Stimulated activated naive CD8-positive, alpha-beta T cell treated with anti-CD3 and anti-CD28 coated beads, Interleukin-15, amount 100 ng/mL, for 72 hours (primary cell): ENCODE results near the gene MYOM1.

ENCODE experiments used
- ATAC-seq: fragments of 150-1000 bp; cut with Tn5 transposase; 2 replicates; pipeline ENCODE4 v1.10.0; 2021; ENCODE audit warnings: mild to moderate bottlenecking, moderate library complexity
- DNase-seq, 2 donors: peaks; one replicate each; pipeline ENCODE4 v3.0.0; 2021 to 2022
- H3K27ac Mint-ChIP-seq, 2 donors: one replicate each; pipeline ENCODE4 v1.8.0; 2022; ENCODE audit warnings: mild to moderate bottlenecking in 2 of 2, mixed read lengths in 2 of 2, moderate library complexity in 2 of 2
- H3K27me3 Mint-ChIP-seq: one replicate; pipeline ENCODE4 v1.8.0; 2022; ENCODE audit warnings: mixed read lengths
- H3K4me1 Mint-ChIP-seq: one replicate; pipeline ENCODE4 v1.8.0; 2022; ENCODE audit warnings: mild to moderate bottlenecking, mixed read lengths
- H3K4me3 Mint-ChIP-seq, 2 donors: one replicate each; pipeline ENCODE4 v1.8.0; 2022; ENCODE audit warnings: mild to moderate bottlenecking in 2 of 2, mixed read lengths in 2 of 2, moderate library complexity in 1 of 2
- H3K9me3 Mint-ChIP-seq, 2 donors: one replicate each; pipeline ENCODE4 v1.8.0; 2022; ENCODE audit warnings: mixed read lengths in 2 of 2

The MYOM1 gene

DNA sequence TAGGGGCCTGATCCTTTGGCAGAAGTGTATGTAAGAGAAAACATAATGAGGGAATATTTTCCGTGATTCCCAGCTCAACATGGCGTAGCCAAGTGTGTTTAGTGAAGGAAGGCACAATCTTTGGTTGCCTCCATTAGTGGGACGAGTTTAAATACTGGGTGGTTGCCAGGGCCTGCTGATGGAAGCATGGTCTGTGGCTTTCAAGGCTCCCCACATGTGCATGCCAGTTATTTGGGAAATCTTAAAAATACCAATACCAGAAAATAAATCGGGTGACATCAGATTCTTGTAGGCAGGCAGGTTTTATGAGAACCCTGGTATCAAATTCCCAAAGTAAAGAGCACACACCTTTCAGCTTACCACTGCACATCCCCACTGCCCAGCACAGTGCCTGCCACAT is 35.0 kb upstream of the MYOM1 start:
- peak overlapping the region; percentile 27 to 78 for H3K27ac Mint-ChIP-seq

DNA sequence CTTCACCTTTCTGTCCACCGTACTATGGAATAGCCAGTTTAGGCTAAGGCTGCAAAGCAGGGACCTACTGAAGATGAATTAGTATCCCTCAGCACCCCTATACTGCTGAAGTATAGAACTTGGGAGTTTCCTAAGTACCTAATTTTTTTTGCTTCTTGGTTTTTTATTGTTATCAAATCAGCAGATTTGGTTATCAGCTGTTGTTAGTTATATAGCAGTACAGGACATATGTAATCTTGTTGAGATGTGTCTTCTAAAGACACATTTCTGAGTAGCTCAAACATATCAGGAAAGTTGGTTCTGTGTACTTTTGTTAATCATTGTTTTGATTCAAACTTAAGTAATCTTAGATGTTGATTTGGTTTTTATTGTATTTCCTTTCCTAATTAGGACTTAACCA is 33.1 kb upstream of the MYOM1 start:
- Mint-ChIP-seq H3K4me1 (peaks cover 71% of the 10 kb centered on the region), H3K9me3 (no peaks in the 10 kb centered on the region), H3K27me3 (no peaks in the 10 kb centered on the region), H3K4me3 (peak overlapping the region in 1 of 2 donors; percentile 29), H3K27ac (no peak overlapping the region)
- ATAC-seq (no peak), DNase-seq (no peak)

More for the DNA sequence above, 35.0 kb upstream of the MYOM1 start:
- no peak for DNase-seq
- H3K27me3 Mint-ChIP-seq: no peaks in the 10 kb centered on the region
- H3K4me3 Mint-ChIP-seq: no peak overlapping the region
- peaks cover 87% of the 10 kb centered on the region for H3K4me1 Mint-ChIP-seq
- ATAC-seq: no peak
- no peaks in the 10 kb centered on the region for H3K9me3 Mint-ChIP-seq

DNA sequence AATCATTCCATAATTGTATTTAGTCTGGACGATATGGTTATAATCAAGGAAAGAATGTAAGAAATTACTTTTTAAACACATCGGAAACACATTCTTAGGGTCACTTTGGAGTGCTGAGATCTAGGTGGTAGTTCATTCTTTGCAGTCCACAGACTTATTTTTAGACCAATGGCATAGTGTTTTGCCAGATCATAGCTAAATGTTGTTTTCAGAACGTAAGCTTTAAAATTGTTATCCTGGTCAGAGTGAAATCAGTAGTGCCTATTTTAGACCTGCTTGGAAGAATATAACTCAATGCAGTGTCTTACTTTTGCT is 32.2 kb upstream of the MYOM1 start:
- DNase-seq: no peak
- no peaks in the 10 kb centered on the region for H3K9me3 Mint-ChIP-seq
- no peak overlapping the region for H3K27ac Mint-ChIP-seq
- H3K27me3 Mint-ChIP-seq: no peaks in the 10 kb centered on the region
- peak overlapping the region; percentile 54 to 58 for H3K4me3 Mint-ChIP-seq
- H3K4me1 Mint-ChIP-seq: peaks cover 62% of the 10 kb centered on the region
- ATAC-seq: no peak

DNA sequence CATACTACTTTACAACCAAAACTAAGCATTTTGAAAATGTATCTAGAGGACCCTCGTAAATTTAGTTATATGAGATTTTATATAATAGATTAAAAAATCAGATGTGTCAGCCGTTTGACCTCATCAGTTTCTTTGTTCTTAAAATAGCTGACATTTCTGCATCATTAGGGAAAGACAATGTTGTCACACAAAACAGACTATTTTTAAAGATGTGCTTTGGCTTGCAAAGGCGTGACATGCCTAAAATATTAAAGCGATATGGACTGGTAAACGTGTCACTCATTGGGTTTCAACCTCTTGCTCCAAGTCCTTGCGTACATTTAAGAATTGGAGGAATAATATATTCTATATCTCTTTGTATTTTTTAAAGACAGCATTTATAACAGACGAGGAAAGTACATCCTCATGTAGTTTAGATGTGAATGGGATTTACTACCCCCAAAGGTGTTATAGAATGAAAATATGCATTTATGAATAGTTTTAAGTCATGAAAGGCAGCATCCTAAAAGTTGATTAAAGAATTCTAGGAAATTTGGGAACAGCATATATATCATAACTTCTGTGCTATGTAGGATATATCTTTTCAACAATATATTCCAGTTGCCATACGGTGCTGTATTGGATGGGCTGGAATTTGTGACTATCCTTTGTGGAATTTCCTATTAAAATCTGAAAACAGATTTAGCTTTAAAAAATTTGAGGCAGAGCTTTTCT is 31.6 kb upstream of the MYOM1 start:
- H3K4me3 Mint-ChIP-seq: peak overlapping the region; percentile 54 to 58
- peaks cover 57% of the 10 kb centered on the region for H3K4me1 Mint-ChIP-seq
- DNase-seq (no peak), ATAC-seq (no peak)
- no peaks in the 10 kb centered on the region for H3K9me3 Mint-ChIP-seq
- H3K27ac Mint-ChIP-seq: no peak overlapping the region
- H3K27me3 Mint-ChIP-seq: no peaks in the 10 kb centered on the region

DNA sequence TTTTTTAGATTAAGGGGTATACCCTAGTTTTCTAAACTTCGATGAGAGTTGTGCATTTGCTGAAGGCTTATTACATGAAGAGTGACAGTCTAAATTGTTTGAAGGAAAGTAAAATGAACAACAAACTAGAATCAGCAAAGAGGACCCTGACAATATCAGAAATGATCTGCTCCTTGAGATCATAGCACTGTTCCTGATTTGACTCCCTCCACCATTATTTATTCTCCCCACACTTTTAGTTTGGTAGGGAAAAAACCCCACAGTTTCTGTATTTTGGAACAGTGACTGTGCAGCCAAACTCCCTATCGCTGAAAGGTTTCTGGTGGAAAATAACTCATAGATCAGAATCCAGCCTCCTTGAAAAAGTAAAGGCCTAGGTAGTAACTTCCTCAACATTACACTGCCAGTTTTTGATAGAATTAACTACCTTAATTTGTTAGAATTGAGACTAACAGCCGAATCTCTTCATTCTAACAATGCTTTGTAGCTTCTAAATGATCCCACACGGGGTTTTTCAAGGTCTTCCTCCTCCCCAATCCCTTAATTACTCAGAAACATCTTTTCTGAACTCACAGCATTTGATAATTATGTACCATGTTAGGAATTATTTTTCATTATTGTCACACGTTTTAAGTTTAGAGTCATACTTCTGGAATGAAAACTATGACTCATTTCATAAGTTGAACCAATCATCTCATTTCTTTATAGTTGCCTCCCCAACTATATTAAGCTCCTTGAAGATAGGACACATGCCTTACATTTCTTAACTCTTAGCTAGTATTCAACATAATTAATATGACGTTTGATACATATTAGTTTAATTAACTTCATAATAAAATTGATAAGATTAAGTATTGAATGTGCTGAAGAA is 30.7 kb upstream of the MYOM1 start:
- ATAC-seq: no peak
- Mint-ChIP-seq H3K9me3 (no peaks in the 10 kb centered on the region), H3K27me3 (no peaks in the 10 kb centered on the region), H3K4me3 (peak overlapping the region; percentile 75 to 87), H3K4me1 (peaks cover 55% of the 10 kb centered on the region), H3K27ac (peak overlapping the region; percentile 36 to 86)
- DNase-seq: no peak

DNA sequence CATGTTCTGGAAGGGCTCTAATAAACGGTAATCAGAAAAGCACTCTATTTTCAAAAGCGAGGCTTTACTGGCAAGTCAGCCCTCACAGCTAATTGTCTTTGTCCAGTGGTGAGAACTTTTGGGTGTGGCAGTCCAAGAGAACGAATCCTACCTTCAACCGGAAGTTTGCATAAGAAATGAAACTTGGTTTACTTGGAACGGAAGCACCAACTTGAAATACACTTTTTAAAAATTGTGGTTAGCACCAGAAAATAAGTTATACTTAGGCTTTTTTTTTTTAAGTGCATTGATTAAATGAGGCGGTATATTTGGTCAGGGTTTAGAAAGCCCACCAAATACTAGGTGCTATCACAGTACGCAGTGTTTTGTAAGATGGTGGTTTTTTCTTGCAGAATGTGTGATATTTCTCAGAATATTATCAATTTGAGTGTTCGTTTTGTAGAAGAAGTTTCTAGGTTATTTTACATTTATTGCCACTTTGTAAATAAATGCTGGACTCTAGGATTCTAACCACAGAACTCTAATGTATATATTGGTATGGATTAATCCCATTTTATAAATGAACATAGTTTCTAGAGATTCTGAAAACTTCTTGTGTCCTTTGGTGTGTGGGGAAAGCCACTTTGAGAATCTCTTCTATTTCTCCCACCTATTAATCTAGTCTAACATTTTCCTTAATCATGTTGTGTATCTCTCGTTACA is 29.0 kb upstream of the MYOM1 start:
- H3K27ac Mint-ChIP-seq: peak overlapping the region; percentile 66 to 99
- ATAC-seq (no peak), DNase-seq (peak in 1 of 2 donors; percentile 25)
- peak overlapping the region; percentile 85 to 87 for H3K4me3 Mint-ChIP-seq
- H3K9me3 Mint-ChIP-seq: no peaks in the 10 kb centered on the region
- peaks cover 52% of the 10 kb centered on the region for H3K4me1 Mint-ChIP-seq
- no peaks in the 10 kb centered on the region for H3K27me3 Mint-ChIP-seq

DNA sequence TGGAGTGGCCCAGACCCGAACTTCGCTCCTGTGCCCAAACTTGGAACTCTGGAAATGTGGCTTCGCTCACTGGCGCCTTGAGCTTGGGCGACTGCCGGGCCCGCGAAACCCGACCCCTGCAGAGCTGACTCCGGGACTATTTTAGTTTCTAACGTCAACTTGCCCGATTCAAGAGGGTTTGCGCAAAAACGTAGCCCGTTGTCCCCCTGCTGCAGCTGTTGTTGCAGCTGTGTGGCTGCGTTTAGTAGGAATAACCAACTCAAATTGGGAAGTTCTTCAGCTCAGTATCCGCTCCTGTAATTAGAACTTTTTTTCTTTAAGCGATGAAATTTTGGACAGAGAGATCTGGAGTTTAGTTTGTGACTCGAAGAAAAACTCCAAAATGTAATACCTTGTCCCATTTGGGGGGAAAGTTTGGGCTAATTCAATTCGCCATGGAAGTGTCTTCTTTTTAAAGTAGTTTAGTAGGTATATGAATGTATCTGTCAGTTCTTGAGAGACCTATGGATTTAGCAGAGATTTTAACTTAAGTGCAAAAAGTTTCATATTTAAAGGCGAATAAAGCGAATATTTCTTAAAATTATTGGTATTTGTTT is 28.4 kb upstream of the MYOM1 start:
- DNase-seq (no peak), ATAC-seq (no peak)
- H3K4me1 Mint-ChIP-seq: peaks cover 46% of the 10 kb centered on the region
- no peaks in the 10 kb centered on the region for H3K9me3 Mint-ChIP-seq
- H3K27ac Mint-ChIP-seq: peak overlapping the region; percentile 66 to 99
- H3K27me3 Mint-ChIP-seq: no peaks in the 10 kb centered on the region
- H3K4me3 Mint-ChIP-seq: peak overlapping the region; percentile 85 to 87

DNA sequence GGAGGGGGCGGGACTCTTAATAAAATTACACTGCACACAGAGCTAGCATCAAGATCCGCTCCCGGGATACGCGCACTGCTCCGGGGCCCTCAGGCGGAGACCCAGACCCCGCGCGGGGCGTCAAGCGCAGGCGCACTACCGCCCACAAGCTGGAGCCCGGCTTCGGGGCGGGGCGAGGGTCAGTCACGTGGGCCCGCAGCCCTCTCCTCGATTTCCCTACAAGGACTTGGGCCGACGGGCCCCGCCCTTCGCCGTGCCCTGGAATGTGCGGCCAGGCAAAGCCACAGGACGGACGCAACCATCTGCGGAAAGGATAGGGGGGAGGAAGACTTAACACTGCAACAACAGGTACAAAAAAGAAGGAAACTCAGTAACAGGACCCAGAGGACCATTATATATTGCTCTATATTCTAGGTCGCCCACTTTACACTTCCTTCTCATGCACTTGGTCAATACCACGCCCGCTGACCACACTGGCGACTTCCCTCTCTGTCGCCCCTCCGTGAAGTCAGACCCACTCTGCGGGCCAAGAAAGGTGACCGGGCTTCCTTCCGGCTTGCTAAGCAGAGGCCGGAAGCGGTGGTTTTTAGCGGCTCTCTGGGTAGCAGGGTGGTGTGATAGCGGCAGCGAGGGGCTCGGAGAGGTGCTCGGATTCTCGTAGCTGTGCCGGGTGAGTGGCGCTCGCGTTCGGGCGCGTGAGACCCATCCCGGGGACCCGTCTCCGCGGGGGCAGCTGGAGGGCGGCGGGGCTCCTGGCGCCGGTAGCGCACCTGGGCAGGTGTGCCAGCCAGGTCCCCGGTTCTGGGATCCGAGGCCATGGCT is 27.7 kb upstream of the MYOM1 start, which contains the start of gene MYL12A:
Gene MYL12A (plus strand): TSS at position 562 of the 822 bp plus-strand sequence. CDS start 5,447 bp downstream, outside the sequence.
- Mint-ChIP-seq H3K27ac (peak within 1 kb of the TSS; percentile 98 to 99), H3K9me3 (no peaks in the 10 kb centered on the region), H3K4me1 (peaks cover 39% of the 10 kb centered on the region), H3K27me3 (no peaks in the 10 kb centered on the region), H3K4me3 (peak within 1 kb of the TSS; percentile 85 to 87)
- ATAC-seq (peak; percentile 88), DNase-seq (peak; percentile 96 to 98)

DNA sequence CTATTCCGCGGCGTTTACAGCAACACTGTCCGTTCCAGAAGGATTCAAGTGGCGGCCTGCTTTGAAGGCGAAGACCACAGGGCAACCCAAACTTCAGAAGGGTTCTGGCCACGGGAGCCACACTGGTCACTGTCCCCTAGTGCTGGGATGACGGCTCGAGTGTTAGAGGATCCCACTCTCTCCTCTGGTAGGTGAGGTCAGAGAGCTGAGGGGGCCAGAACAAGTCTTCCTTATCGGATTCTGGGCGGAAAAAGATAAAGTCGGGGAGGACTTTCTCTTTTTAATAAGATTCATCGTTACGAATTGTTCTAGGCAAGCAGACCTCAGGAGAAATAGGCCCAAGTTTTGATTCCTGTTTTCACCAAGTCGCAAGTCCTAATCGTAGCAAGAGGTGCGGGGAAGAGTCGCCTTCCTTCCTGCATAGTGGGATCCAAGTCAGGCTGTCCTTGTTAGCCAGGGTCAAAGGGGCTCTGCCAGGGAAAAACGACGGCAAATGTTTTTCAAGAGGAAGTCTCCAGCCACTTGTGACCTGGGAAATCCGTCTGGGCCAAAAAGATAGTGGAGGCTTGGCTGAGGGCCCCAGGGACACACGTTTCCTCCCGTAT is 27.0 kb upstream of the MYOM1 start:
- ATAC-seq: no peak
- peak; percentile 29 to 35 for DNase-seq
- Mint-ChIP-seq H3K9me3 (peaks cover 0 to 6% of the 10 kb centered on the region in 2 donors), H3K4me1 (peaks cover 35% of the 10 kb centered on the region), H3K4me3 (peak overlapping the region; percentile 85 to 87), H3K27ac (peak overlapping the region; percentile 98 to 99), H3K27me3 (no peaks in the 10 kb centered on the region)

DNA sequence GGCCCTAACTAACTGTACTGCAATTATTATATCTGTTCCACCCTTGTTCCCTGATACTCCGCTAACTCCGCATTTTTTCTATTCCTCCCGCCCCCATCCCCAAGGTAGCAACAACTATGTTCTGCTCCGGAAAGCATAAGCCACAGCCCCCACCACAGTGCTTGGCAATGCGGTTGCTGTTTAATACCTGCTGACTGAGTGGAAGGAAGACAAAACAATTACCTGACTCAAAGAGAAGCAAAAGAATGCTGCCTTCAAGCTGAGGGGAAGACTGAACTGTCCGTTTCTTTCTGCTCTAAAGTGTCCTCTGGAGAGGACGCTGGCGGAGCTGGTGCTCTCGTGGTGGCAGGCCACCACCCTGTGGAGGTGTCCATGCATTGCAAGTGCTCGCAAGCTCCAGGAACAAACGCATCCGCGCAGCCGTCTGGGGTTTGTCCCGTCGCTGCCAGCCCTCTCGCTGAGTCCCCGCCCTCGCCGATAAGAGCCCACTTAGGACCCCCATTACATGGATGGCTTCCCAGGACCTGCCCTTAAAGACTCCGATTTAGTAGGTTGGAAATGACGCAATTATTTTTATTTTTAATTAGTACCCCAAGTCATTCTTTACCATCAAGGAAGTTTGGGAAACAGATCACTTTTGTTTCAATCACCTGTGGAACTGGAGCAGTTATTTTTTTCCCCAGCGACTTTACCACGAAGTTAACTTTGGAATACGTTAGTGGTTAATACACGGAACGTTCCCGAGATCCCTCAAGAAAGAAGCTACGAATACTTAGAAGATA is 26.3 kb upstream of the MYOM1 start:
- ATAC-seq: peak; percentile 70
- Mint-ChIP-seq H3K27me3 (no peaks in the 10 kb centered on the region), H3K27ac (peak overlapping the region; percentile 98 to 99), H3K4me1 (peaks cover 29% of the 10 kb centered on the region), H3K4me3 (peak overlapping the region; percentile 85 to 87), H3K9me3 (peaks cover 0 to 9% of the 10 kb centered on the region in 2 donors)
- DNase-seq: peak; percentile 82 to 86

DNA sequence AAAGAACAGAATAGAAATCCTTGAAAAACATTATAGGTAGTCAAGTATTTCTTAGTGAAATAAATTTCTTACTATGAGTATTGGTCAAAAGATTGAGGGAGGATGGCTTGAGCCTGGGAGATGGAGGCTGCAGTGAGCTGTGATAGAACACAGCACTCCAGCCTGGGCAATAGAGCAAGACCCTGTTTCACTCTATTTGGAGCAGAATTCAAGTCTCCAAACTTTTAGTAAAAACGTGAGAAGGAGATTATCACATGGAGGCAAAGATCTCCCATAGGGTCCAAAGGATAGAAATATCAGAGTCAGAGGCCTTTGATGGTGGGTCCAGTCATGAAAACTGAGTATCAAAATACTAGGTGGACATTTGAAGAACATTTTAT is 25.4 kb upstream of the MYOM1 start:
- Mint-ChIP-seq H3K4me1 (peaks cover 22% of the 10 kb centered on the region), H3K27me3 (no peaks in the 10 kb centered on the region), H3K4me3 (peak overlapping the region; percentile 63 to 87), H3K9me3 (peaks cover 8 to 16% of the 10 kb centered on the region in 2 donors), H3K27ac (no peak overlapping the region)
- no peak for DNase-seq
- no peak for ATAC-seq

DNA sequence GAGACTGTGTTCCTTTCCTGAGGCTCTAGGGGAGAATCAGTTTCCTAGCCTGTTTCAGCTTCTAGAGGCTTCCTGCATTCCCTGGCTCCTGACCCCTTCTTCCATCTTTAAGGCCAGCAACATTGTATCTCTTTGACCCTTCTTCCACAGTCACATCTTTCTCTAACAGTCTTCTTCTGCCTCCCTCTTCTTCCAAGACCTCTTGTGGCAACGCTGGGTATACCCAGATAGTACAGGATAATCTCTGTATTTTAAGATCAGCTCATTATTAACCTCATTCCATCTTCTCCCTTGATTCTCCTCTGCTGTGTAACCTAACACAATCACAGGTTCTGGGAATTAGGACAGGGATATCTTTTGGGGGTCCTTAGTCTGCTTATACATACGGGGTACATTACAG is 19.0 kb upstream of the MYOM1 start:
- H3K27me3 Mint-ChIP-seq: no peaks in the 10 kb centered on the region
- DNase-seq (no peak), ATAC-seq (no peak)
- H3K4me1 Mint-ChIP-seq: peaks cover under 1% of the 10 kb centered on the region
- peaks cover 8 to 16% of the 10 kb centered on the region in 2 donors for H3K9me3 Mint-ChIP-seq
- H3K27ac Mint-ChIP-seq: no peak overlapping the region
- H3K4me3 Mint-ChIP-seq: no peak overlapping the region

DNA sequence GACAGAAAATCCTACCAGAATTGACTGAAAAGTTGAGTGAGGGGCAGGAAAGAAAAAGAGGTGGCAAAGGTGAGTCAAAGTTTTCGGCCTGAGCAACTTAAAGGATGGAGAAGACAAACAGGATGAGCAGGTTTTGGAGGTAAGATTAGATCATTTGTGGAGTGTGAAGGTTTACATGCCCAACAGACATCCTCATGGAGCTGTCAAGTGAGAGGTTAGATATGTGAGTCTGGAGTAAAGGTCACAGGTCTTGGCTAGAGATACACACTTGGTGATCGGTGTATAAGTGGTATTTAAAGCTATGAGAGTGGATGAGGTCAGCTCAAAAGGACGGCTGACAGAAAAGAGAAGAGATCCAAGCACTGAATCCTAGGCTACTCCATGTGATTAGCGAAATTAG is 16.7 kb upstream of the MYOM1 start:
- H3K27me3 Mint-ChIP-seq: no peaks in the 10 kb centered on the region
- no peak overlapping the region for H3K27ac Mint-ChIP-seq
- H3K4me1 Mint-ChIP-seq: no peaks in the 10 kb centered on the region
- peaks cover 8% of the 10 kb centered on the region in 2 donors for H3K9me3 Mint-ChIP-seq
- ATAC-seq (no peak), DNase-seq (no peak)
- no peak overlapping the region for H3K4me3 Mint-ChIP-seq

DNA sequence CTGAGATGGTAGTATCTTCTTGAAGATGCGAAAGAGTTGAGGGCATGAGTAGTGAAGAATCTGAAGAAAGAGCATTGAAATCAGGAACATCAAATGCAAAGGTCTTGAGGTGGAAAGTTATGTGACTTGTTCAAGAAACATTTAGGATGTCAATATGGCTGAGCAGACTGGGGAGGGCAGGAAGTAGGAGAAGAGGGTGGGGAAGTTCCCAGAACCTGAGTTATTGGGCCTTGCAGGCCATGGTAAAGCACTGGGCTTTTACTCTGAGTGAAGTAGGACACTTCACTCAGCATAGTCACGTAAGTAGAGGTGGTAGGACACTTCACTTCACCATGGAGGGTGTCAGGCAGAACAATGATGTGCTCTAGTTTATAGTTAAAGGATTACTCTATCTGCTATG is 16.1 kb upstream of the MYOM1 start:
- Mint-ChIP-seq H3K27me3 (no peaks in the 10 kb centered on the region), H3K9me3 (peaks cover 6 to 7% of the 10 kb centered on the region in 2 donors), H3K4me3 (no peak overlapping the region), H3K27ac (no peak overlapping the region), H3K4me1 (peaks cover 1% of the 10 kb centered on the region)
- ATAC-seq (no peak), DNase-seq (no peak)
